ENCODE results near the gene CSAD.

GRCh38 chr12:53113136-53113705 is 67.5 kb downstream of the CSAD start:
- TF ChIP-seq CTCF (IDR thresholded peaks at IDR 0.05; ENCODE audit: poor library complexity) = no peak
- no peak for TF ChIP-seq EZH2 (IDR thresholded peaks at IDR 0.05; ENCODE audit: borderline replicate concordance)
- TF ChIP-seq EZH2phosphoT487 (IDR thresholded peaks at IDR 0.05; ENCODE audit: low read depth, severe bottlenecking, unreplicated experiment) = no peak

Data from hepatocyte (in vitro differentiated cells).